Mesenchymal stem cell (in vitro differentiated cells and primary cell): ENCODE results near the gene BACE1-AS.

Experiments used
- DNase-seq: peaks from one replicate; pipeline ENCODE4 v3.0.0-alpha.2; 2013
- H2AFZ ChIP-seq: one replicate; pipeline ENCODE4 v1.6.1; 2013; ENCODE audit warnings: low read depth, mild to moderate bottlenecking, control low read depth, inconsistent platforms, low read length, moderate library complexity
- H2AK5ac ChIP-seq: 2 replicates; pipeline ENCODE4 v1.6.1; 2013; ENCODE audit warnings: low read length, moderate library complexity, mild to moderate bottlenecking, inconsistent platforms; ENCODE audit not compliant: severe bottlenecking
- H2BK120ac ChIP-seq: one replicate; pipeline ENCODE4 v1.6.1; 2013; ENCODE audit warnings: low read depth, mild to moderate bottlenecking, inconsistent platforms, low read length, moderate library complexity
- H2BK12ac ChIP-seq, 2 experiments: one replicate each; pipeline ENCODE4 v1.6.1; 2013; ENCODE audit warnings: inconsistent platforms in 2 of 2, low read length in 2 of 2, mild to moderate bottlenecking in 2 of 2, moderate library complexity in 2 of 2, control low read depth in 1 of 2
- H2BK15ac ChIP-seq: one replicate; pipeline ENCODE4 v1.6.1; 2013; ENCODE audit warnings: mild to moderate bottlenecking, low read depth, inconsistent platforms; ENCODE audit not compliant: poor library complexity, severe bottlenecking
- H2BK5ac ChIP-seq: 2 replicates; pipeline ENCODE4 v1.6.1; 2013; ENCODE audit warnings: low read depth, mild to moderate bottlenecking, low read length, control low read depth, inconsistent platforms; ENCODE audit not compliant: poor library complexity, severe bottlenecking
- H3K14ac ChIP-seq, 2 experiments: one replicate each; pipeline ENCODE4 v1.6.1; 2013; ENCODE audit warnings: inconsistent platforms in 2 of 2, low read length in 2 of 2, control low read depth in 1 of 2, mild to moderate bottlenecking in 1 of 2, moderate library complexity in 1 of 2
- H3K18ac ChIP-seq, 2 experiments: one replicate each; pipeline ENCODE4 v1.6.1; 2013; ENCODE audit warnings: inconsistent platforms in 2 of 2, low read length in 2 of 2, control low read depth in 1 of 2, low read depth in 1 of 2, mild to moderate bottlenecking in 1 of 2
- H3K23ac ChIP-seq, 2 experiments: one replicate each; pipeline ENCODE4 v1.6.1; 2013; ENCODE audit warnings: inconsistent platforms in 2 of 2, low read length in 2 of 2, mild to moderate bottlenecking in 2 of 2, moderate library complexity in 2 of 2, control low read depth in 1 of 2
- H3K27ac ChIP-seq: 2 replicates; pipeline ENCODE4 v1.5.1; 2013; ENCODE audit warnings: mild to moderate bottlenecking, moderate library complexity, low read length, control low read depth, inconsistent platforms; ENCODE audit not compliant: poor library complexity, severe bottlenecking
- H3K27me3 ChIP-seq, 2 experiments: 2 replicates each; pipeline versions ENCODE4 v1.6.1 to v1.7.0; 2013; ENCODE audit warnings: low read length in 2 of 2, mild to moderate bottlenecking in 2 of 2, moderate library complexity in 2 of 2, control low read depth in 1 of 2, inconsistent platforms in 1 of 2; ENCODE audit not compliant: control insufficient read depth in 1 of 2, insufficient read depth in 1 of 2
- H3K36me3 ChIP-seq, 2 experiments: 2 replicates each; pipeline versions ENCODE4 v1.6.1 to v1.7.0; 2013; ENCODE audit warnings: low read length in 2 of 2, control low read depth in 1 of 2, inconsistent platforms in 1 of 2, low read depth in 1 of 2, mild to moderate bottlenecking in 1 of 2; ENCODE audit not compliant: insufficient read depth in 2 of 2, control insufficient read depth in 1 of 2
- H3K4ac ChIP-seq, 2 experiments: one replicate each; pipeline ENCODE4 v1.6.1; 2013; ENCODE audit warnings: inconsistent platforms in 2 of 2, low read length in 2 of 2, mild to moderate bottlenecking in 2 of 2, moderate library complexity in 2 of 2, control low read depth in 1 of 2, low read depth in 1 of 2
- H3K4me1 ChIP-seq: 2 replicates; pipeline ENCODE4 v1.6.1; 2013; ENCODE audit warnings: low read depth, low read length, control low read depth; ENCODE audit not compliant: control insufficient read depth, insufficient read depth
- H3K4me2 ChIP-seq: 2 replicates; pipeline ENCODE4 v1.6.1; 2013; ENCODE audit warnings: low read length, mild to moderate bottlenecking, inconsistent platforms; ENCODE audit not compliant: poor library complexity, severe bottlenecking
- H3K4me3 ChIP-seq, 2 experiments: 2 replicates each; pipeline versions ENCODE4 v1.5.1 to v1.7.0; 2013; ENCODE audit warnings: low read length in 2 of 2, mild to moderate bottlenecking in 2 of 2, control low read depth in 1 of 2, low read depth in 1 of 2; ENCODE audit not compliant: insufficient read depth in 1 of 2
- H3K79me1 ChIP-seq: replicated peaks from 2 replicates; pipeline ENCODE4 v1.6.1; 2013; ENCODE audit warnings: mild to moderate bottlenecking, control low read depth, low read length, inconsistent platforms; ENCODE audit not compliant: poor library complexity, severe bottlenecking
- H3K9ac ChIP-seq: 2 replicates; pipeline ENCODE4 v1.7.0; 2013; ENCODE audit warnings: mild to moderate bottlenecking, low read length, moderate library complexity
- H3K9me3 ChIP-seq: 2 replicates; pipeline ENCODE4 v1.7.0; 2013; ENCODE audit warnings: mild to moderate bottlenecking, low read length; ENCODE audit not compliant: control insufficient read depth
- H4K8ac ChIP-seq: one replicate; pipeline ENCODE4 v1.6.1; 2013; ENCODE audit warnings: inconsistent platforms, mild to moderate bottlenecking, low read length, moderate library complexity
- H4K91ac ChIP-seq: one replicate; pipeline ENCODE4 v1.6.1; 2013; ENCODE audit warnings: mild to moderate bottlenecking, low read length, inconsistent platforms
- WGBS: methylation state at CpG from one replicate; pipeline ENCODE4 v1.1.7; 2013; ENCODE audit warnings: mixed read lengths; 5-methylcytosine and 5-hydroxymethylcytosine counted together

Gene BACE1-AS

DNA sequence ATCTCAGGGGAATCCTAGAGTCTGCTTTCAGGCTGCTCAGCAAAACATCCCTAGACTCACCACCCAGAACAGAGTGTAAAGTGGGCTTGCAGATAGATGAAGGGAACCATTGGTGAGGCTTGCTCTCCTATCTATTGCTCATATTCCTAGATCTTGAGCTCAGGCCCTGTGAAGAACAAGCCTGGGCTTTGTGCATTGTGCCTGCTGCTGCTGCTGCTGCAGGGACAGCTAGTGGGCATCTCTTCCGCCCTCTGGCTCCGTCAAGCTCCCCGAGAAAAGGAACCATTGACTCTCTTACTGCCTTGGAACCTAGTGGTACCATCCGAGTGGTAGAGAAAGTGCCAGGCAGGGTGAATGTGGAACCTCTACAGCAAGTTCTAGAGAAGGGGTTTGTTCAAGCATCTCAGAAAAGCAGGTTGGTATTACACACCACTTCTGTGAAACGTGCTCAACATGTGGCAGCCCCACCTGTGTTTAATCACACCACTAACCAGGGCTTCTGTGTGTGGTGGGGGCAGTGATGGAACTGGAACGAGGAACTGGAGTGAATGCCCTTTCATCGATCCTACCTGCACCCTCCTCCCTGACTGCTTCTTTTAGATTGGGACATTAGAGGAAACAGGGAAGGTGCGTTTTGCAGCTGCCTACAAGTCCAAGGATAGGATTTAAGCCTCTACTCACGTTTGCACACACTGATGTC, 4.4 kb downstream of the BACE1-AS start:
- no peak overlapping the region for H3K18ac ChIP-seq
- DNase-seq, result no peak
- H4K91ac ChIP-seq, result no peak overlapping the region
- no peak overlapping the region for H2AFZ ChIP-seq
- H2BK12ac ChIP-seq, result no peak overlapping the region
- H2AK5ac ChIP-seq, result no peak overlapping the region
- H3K27me3 ChIP-seq, result no peaks in the 10 kb centered on the region
- no peaks in the 10 kb centered on the region for H3K9me3 ChIP-seq
- peaks cover 21% of the 10 kb centered on the region for H3K4me1 ChIP-seq
- H2BK15ac ChIP-seq, result no peak overlapping the region
- no peak overlapping the region for H3K4me3 ChIP-seq
- peak overlapping the region in 1 of 2 experiments; percentile 9 for H3K23ac ChIP-seq
- no peak overlapping the region for H3K4ac ChIP-seq
- no peak overlapping the region for H2BK120ac ChIP-seq
- H4K8ac ChIP-seq, result no peak overlapping the region
- peaks cover 9% of the 10 kb centered on the region for H3K79me1 ChIP-seq
- H3K9ac ChIP-seq, result no peak overlapping the region
- 88% methylated on average over 8 of the region's 9 CpGs for WGBS
- no peak overlapping the region for H2BK5ac ChIP-seq
- H3K14ac ChIP-seq, result no peak overlapping the region
- H3K4me2 ChIP-seq, result no peak overlapping the region
- no peak overlapping the region for H3K27ac ChIP-seq
- peaks cover 34 to 56% of the 10 kb centered on the region in 2 experiments for H3K36me3 ChIP-seq

DNA sequence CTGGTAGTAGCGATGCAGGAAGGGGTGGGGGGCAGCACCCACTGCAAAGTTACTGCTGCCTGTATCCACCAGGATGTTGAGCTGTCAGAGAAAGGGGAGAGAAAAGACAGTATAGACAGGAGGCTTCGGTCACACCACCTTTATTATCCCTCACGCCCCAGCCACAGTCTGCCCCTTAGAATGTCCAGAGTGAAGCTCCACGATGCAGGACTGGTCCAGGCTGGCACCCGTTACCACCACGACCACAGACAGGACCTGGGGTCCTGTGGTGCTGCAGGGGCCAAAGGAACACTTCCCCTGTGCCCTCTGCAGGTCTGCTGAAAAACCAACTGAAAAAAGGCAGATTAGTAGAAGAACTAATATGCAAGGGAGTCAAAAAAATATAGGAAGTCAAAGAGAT, 5.7 kb downstream of the BACE1-AS start:
- no peak for DNase-seq
- peaks cover 21% of the 10 kb centered on the region for H3K4me1 ChIP-seq
- H3K9me3 ChIP-seq, result no peaks in the 10 kb centered on the region
- no peak overlapping the region for H3K27ac ChIP-seq
- H3K18ac ChIP-seq, result no peak overlapping the region
- H3K4me3 ChIP-seq, result no peak overlapping the region
- H2AFZ ChIP-seq, result no peak overlapping the region
- no peak overlapping the region for H3K4ac ChIP-seq
- no peak overlapping the region for H4K91ac ChIP-seq
- no peak overlapping the region for H3K14ac ChIP-seq
- WGBS, result 87% methylated on average over 6 of the region's 6 CpGs
- H3K79me1 ChIP-seq, result peaks cover 9% of the 10 kb centered on the region
- no peak overlapping the region for H3K23ac ChIP-seq
- H3K27me3 ChIP-seq, result no peaks in the 10 kb centered on the region
- no peak overlapping the region for H2BK12ac ChIP-seq
- H3K9ac ChIP-seq, result no peak overlapping the region
- H2BK5ac ChIP-seq, result no peak overlapping the region
- no peak overlapping the region for H2BK15ac ChIP-seq
- H3K36me3 ChIP-seq, result peaks cover 24 to 43% of the 10 kb centered on the region in 2 experiments
- H4K8ac ChIP-seq, result no peak overlapping the region
- H2AK5ac ChIP-seq, result no peak overlapping the region
- no peak overlapping the region for H2BK120ac ChIP-seq
- no peak overlapping the region for H3K4me2 ChIP-seq

DNA sequence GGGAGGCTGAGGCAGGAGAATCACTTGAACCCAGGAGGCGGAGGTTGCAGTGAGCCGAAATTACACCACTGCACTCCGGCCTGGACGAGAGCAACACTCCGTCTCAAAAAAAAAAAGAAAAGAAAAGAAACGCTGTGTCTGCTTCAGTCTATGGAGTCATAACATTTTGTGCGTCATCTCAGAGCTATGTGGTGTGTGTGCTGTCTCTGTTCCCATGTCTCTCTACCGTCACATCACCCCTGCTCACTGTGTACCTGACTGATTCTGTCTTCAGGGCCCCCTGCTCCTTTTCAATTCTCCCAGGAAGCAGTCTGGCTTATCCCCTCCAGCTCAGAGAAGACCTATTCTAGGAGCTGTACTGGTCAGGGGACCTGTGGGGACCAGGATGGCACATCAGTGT, 7.0 kb downstream of the BACE1-AS start:
- DNase-seq, result no peak
- Histone ChIP-seq H3K14ac (no peak overlapping the region), H4K91ac (no peak overlapping the region), H3K4me2 (no peak overlapping the region), H3K18ac (no peak overlapping the region), H2AFZ (no peak overlapping the region), H3K27me3 (no peaks in the 10 kb centered on the region), H2BK15ac (no peak overlapping the region), H3K9ac (no peak overlapping the region), H3K79me1 (peaks cover 11% of the 10 kb centered on the region), H2BK5ac (no peak overlapping the region), H2AK5ac (peak overlapping the region; percentile 86), H3K36me3 (peaks cover 22 to 31% of the 10 kb centered on the region in 2 experiments), H3K4me3 (no peak overlapping the region), H3K9me3 (no peaks in the 10 kb centered on the region), H3K4ac (no peak overlapping the region), H3K23ac (no peak overlapping the region), H2BK120ac (no peak overlapping the region), H2BK12ac (no peak overlapping the region), H3K4me1 (peaks cover 21% of the 10 kb centered on the region), H3K27ac (no peak overlapping the region), H4K8ac (no peak overlapping the region)
- WGBS, result 91% methylated on average over 8 of the region's 8 CpGs

DNA sequence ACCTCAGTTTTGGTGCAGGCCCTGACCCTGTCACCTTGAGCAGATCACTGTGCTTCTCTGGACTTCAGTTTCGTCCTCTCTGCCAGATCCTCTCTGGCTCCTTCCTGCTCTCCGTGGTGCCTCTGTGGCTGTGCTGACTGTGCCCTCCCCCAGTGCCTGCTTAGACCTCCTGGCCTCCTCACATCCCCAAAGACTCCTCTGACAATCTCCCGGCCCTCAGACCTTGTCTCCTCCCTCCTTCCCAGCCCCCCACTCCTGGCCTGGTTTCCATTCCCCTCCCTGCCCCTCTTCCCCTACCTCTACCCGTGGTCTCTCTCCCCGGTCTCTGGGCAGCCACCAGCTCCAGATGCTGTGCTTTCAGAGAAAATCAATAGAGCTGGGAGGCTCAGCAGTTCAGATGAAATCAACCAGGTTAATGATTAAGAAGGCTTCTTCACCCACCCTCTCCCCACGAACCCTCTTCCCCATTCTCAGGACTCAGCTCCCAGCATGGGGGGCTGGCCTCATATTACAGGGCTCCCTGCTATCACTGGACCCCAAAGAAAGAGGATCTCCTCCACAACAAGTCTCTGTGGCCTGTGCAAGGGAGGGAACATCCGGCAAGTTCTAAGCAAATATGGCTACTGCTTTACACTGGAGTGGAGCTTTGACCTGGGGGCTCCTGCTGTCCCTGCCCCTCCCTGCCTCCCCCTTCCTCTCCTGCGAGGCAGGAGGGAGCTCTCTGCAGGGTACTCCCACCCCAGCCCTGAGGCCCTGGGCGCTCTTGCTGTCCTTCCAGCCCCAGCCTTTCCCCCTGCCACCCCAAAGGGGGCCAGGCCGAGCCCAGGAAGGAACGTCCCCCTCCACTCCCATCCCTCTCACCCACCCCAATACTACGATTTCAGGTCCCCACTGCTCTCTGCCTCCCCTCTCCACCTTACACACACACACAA, 8.5 kb downstream of the BACE1-AS start:
- no peak overlapping the region for H2BK120ac ChIP-seq
- no peak for DNase-seq
- peak overlapping the region; percentile 37 for H4K91ac ChIP-seq
- H3K23ac ChIP-seq, result no peak overlapping the region
- peak overlapping the region; percentile 7 for H3K9ac ChIP-seq
- no peak overlapping the region for H2AFZ ChIP-seq
- peak overlapping the region; percentile 69 for H4K8ac ChIP-seq
- peak overlapping the region; percentile 79 for H3K27ac ChIP-seq
- peak overlapping the region; percentile 77 for H2BK5ac ChIP-seq
- H3K9me3 ChIP-seq, result no peaks in the 10 kb centered on the region
- H2BK15ac ChIP-seq, result no peak overlapping the region
- peak overlapping the region; percentile 42 for H2AK5ac ChIP-seq
- 54% methylated on average over 12 of the region's 12 CpGs for WGBS
- H3K79me1 ChIP-seq, result peaks cover 12% of the 10 kb centered on the region
- H3K18ac ChIP-seq, result peak overlapping the region; percentile 52 to 67
- no peak overlapping the region for H3K4me3 ChIP-seq
- H3K14ac ChIP-seq, result peak overlapping the region in 1 of 2 experiments; percentile 46
- no peak overlapping the region for H2BK12ac ChIP-seq
- H3K27me3 ChIP-seq, result no peaks in the 10 kb centered on the region
- peak overlapping the region in 1 of 2 experiments; percentile 19 for H3K4ac ChIP-seq
- H3K36me3 ChIP-seq, result peaks cover 16 to 29% of the 10 kb centered on the region in 2 experiments
- H3K4me1 ChIP-seq, result peaks cover 21% of the 10 kb centered on the region
- peak overlapping the region; percentile 49 for H3K4me2 ChIP-seq
